Activated CD4-positive, alpha-beta T cell treated with anti-CD3 and anti-CD28 coated beads for 4 hours (primary cell): ENCODE results near the gene TENT5C.

Experiments
- DNase-seq, 2 donors: peaks; one replicate each; pipeline ENCODE4 v3.0.0-alpha.2; 2020

The TENT5C gene

GRCh38 chr1:117594261-117594990 is 11.4 kb upstream of the TENT5C start:
- DNase-seq: no peak

GRCh38 chr1:117596023-117596720 is 9.7 kb upstream of the TENT5C start:
- no peak for DNase-seq

- DNase-seq: no peak
These were observed 7.4 kb upstream of the TENT5C start for GRCh38 chr1:117598489-117598888.

DNA sequence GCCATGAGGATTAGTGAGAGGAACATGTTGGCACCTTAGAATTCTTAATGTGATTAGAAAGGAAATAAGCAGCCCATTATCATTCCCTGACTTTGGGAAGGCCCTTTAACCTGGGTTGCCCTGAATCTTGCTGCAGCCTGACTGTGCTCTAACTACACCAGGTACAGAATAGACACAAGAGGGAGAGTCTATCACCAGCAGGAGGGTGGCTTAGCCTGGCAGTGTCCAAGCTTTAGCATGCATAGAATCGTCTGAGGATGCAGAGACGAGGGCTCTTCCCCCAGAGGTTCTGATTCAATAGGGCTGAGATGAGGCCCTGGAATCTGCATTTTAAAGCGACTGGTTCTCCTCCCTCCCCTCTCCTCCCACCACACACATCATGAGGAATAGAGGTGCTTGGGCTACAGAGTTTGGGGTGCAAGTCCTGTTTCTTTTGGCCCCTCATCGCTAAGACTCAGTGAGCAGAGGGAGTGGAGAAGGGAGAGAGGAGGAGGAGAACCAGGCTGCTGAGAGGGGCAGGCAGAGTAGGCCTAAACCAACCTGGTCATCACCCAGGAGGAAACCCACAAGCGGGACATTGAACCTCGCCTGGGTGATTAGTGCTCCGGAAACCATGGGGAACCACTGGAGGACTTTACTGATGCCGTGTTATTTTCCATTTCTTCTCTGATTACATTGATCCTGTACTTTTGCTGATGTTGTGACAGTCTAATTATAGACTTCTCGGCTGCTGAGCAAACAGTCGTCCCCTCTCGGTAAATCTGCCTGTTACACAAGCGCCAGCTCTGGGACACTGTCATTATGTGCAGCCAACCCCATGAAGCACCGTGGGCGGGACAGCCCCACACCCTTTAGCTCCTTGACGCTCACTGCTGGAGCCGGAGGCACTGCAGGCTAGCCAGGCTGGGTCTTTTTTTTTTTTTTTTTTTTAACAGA is 6.3 kb upstream of the TENT5C start:
- no peak for DNase-seq

- no peak for DNase-seq
These were observed 5.4 kb upstream of the TENT5C start for GRCh38 chr1:117600325-117600943.

DNA sequence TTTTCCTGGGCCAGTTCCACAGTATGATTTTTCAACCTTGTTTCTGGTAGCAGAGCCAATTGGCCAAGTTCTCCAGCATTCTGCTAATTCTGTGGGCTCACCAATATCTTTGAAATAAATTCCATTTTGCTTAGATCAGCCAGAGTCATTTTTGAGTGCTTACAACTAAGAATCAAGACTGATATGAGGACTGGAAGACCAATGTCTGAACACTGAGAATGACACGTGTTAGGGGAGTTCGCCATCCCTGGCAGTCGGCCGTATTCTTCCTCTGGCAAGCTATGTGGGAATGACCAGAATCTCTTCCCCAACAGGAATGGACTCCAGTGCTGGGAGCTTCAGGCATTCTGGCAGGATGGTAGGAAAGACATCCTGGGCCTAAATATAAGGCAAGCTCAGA is 4.9 kb upstream of the TENT5C start:
- DNase-seq: no peak

GRCh38 chr1:117602862-117603261 is 3.0 kb upstream of the TENT5C start:
- DNase-seq: no peak

DNA sequence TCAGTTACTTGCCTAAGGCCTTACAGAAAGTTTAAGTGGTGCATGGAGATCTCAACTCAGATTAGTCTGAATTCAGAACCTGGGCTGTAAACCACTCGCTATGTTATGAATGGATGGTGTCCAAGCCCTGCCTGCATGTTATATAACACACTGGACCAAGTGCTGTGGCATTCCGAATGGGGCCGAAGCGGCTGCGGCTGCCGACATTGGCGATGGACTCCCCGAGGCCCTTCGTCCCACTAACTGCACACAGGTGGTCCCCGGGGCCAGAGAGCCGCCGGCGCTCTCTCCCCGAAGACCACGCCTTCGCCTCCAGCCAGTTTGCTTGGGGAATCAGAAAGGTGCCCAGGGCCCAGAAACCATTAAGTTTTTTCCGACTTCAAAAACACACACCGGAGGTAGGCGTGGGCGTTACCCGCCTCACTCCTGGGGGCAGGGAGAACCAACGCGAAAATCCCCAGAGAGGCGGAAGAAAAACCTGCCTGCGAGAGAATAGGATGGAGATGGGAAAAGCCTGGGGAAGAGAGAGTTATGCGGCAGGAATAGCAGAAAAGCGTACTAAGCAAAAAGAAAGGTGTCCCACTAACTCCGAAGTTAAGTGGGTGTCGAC is 579 bp upstream of the TENT5C start:
- DNase-seq: peak in 1 of 2 donors; percentile 87

GRCh38 chr1:117606649-117607430 is 992 bp downstream of the TENT5C start:
- DNase-seq: peak; percentile 47 to 60

GRCh38 chr1:117607471-117607870 is 1.6 kb downstream of the TENT5C start:
- DNase-seq: peak; percentile 25 to 33

DNA sequence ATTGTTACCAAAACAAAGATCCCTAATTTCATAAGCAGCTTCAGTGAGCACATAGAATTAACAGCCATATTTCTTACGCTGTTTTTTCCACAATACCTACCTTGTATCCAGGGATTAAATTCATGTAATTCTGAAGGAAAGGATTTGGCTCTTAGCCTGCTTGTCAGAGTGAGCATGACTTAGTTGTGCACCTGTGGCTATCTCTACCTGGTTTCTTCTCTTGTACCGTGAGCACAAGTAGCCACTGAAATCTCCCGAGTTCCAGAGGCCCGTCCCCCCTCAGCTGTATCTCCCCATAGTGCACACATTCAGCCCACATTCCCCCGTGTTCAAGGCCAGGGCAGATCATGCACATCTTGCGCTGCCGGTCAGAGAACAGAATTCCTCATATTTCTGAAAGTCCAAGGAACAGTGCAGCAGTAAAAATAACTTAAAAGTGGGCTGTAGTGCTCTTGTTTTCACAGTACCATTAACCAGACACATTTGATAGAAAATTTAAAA is 2.3 kb downstream of the TENT5C start:
- DNase-seq: no peak

GRCh38 chr1:117608758-117609157 is 2.9 kb downstream of the TENT5C start:
- no peak for DNase-seq

DNA sequence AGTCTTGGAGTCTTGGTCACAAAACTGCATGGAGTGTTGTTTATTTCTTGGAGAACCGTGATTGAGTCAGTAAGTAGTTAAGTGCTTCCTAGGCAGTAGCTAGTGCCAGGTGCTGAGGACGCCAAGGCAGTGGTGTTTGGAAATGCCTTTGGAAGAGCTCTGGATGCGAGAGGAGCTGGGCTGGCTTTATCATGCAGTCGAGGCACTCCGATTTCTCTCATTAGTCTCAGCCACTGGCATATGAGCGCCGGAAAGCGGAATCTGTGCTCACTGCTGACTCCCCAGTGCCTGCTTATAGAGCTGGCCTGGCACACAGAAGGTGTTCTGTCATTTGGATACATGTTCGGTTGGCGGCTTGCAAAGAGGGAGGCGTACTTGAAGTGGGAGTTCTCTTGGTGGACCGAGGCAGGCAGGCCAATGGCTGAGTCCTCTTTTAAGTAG is 3.6 kb downstream of the TENT5C start:
- DNase-seq: no peak

GRCh38 chr1:117610036-117610435 is 4.2 kb downstream of the TENT5C start:
- DNase-seq: no peak

GRCh38 chr1:117611121-117611601 is 5.3 kb downstream of the TENT5C start:
- DNase-seq: no peak

DNA sequence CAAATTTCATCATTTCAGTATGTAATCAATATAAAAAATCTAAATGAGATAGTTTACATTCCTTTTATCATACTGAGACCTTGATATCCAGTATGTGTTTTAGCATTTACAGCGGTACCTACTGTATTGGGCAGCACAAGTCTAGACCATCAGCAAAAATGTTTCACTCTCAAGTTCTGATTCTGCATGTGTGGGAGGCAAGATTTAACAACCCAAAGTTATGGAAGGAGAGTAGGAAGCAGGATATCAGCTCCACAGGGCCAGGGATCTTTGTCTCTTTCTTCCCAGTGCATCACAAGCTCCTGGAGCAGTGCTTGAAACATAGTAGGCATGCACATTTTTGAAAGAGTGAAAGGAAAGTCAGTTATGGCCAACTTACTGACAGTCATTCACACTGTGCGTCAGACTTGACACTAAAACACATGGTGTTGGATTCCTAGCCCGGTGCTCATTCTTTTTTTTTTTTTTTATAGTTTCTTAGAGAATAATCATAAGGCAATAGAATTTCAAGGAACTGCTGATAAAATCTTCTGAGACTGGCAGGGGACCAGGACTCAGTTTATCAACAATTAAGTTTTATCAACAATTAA is 6.1 kb downstream of the TENT5C start:
- DNase-seq: no peak

DNA sequence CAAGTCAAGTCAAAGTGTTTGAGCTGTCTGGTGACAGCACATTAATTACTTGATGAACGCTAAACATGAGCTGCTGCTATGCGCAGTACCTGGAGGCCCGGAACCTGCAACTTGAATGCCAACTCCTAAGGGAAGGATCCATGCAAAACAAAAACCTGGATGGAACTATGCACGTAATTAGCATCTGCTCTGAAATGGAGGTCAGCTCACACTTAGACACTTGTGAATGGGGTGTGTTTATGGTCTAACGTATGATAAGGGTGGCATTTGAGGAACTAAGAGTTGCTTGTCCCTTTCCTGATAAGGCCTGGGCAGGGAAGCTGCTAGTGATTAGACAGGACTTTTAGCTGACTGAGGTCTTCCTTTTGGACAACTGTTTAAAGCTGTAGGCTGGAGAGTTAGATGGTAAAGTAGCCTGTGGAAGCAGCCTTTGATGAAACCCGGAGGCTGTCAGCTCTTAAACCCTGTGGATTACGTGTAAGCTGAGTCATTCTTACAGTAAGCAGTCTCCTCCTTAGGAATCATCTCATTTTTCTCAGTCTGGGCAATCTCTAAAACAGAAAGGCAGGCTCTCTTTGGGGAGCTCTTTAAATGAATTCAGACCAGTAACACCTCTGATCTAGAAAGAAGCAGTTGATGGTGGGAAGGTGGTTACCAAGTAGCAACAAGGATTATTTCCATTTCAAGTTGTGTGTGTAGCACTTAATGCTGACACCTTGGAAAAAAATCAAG is 6.8 kb downstream of the TENT5C start:
- DNase-seq: no peak

GRCh38 chr1:117613249-117613968 is 7.6 kb downstream of the TENT5C start:
- no peak for DNase-seq

DNA sequence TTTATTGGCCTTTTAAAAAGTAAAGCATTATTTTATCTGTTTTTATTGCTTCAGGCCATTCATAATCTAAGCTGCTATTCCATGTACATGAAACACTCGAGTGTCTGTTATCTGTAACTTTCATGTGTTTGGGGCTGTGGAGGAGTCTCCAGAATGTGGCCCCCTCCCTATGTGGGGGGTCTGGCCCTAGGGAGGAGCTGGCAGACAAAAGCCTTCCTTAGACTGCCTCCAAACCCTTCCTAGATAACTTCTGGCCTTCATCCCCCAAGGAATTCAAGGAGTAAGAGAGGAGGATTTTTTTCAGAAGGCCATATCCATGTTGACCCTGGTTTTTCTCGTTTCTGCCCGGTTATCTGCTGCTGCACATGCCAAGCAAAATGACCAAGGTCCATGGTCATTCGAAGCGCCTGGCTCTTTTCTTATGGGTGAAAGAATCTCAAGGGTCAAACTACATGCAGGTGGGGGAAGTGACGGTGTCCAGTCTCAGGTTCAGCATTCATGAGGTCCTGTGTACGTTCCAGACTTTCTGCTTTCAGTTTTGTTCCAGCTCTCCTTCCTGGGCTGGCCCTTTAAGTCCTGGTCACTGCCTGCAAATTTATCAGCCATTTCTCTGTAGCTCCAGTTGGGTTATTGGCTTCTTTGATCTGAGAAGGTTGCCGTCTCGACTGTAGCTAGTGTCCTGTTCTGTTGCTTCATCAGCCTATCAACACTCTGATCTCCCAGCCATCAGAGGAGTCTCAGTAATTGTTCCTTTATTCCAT is 8.3 kb downstream of the TENT5C start:
- no peak for DNase-seq
